Right atrium auricular region (tissue), 2 donors: ENCODE results near the gene RIMBP2. TPM values are rescaled to one million over a fixed set of nuclear protein-coding genes. Genes with fewer than 3 reads are reported as not detected.

ENCODE experiments used
- DNase-seq: peaks from one replicate; pipeline ENCODE4 v3.0.0-alpha.2; 2019; ENCODE audit warnings: low spot score
- H3K27ac ChIP-seq, 2 donors: fragments of 200-600 bp; sonication (generic); 1 replicate in 1 of 2; 2 replicates in 1 of 2; pipeline ENCODE4 v1.5.1; 2016 to 2019
- H3K27me3 ChIP-seq, 2 donors: fragments of 200-600 bp; sonication (generic); one replicate each; pipeline versions ENCODE4 v1.5.1 to v1.6.0; 2017 to 2019
- H3K36me3 ChIP-seq: fragments of 200-600 bp; sonication (generic); one replicate; pipeline ENCODE4 v1.5.1; 2016
- H3K4me1 ChIP-seq, 2 donors: fragments of 200-600 bp; sonication (generic); one replicate each; pipeline versions ENCODE4 v1.5.1 to v1.6.0; 2017 to 2019
- H3K4me3 ChIP-seq, 2 donors: fragments of 200-600 bp; sonication (generic); 1 replicate in 1 of 2; 2 replicates in 1 of 2; pipeline ENCODE4 v1.5.1; 2017 to 2019; ENCODE audit warnings: mild to moderate bottlenecking in 1 of 2, moderate library complexity in 1 of 2
- H3K9me3 ChIP-seq, 2 donors: fragments of 200-600 bp; sonication (generic); one replicate each; pipeline ENCODE4 v1.5.1; 2019
- CTCF ChIP-seq, 2 donors: fragments of 200-600 bp; sonication (generic); IDR thresholded peaks; one replicate each; pipeline ENCODE4 v1.5.1; 2019; ENCODE audit warnings: antibody characterized with exemption in 2 of 2
- total RNA-seq, 2 donors: library from RNA; depleted of rRNA; stranded (reverse); fragments of >200 nt; gene quantifications; one replicate each; pipeline ENCODE4 v1.1.0, GENCODE V29; 2016

Gene RIMBP2
- total RNA-seq, 2 donors from 2014 or later = 0.04 TPM; not detected in 1

GRCh38 chr12:130440411-130441080 lies 275.6 kb downstream of the RIMBP2 start:
- Histone ChIP-seq H3K27ac (no peak overlapping the region), H3K4me1 (no peaks in the 10 kb centered on the region), H3K4me3 (no peak overlapping the region), H3K27me3 (no peaks in the 10 kb centered on the region), H3K36me3 (no peaks in the 10 kb centered on the region), H3K9me3 (no peaks in the 10 kb centered on the region)
- DNase-seq = no peak
- TF ChIP-seq CTCF (IDR thresholded peaks at IDR 0.05) = no peak

- no peaks in the 10 kb centered on the region for H3K36me3 ChIP-seq
- H3K9me3 ChIP-seq = no peaks in the 10 kb centered on the region
- H3K4me1 ChIP-seq = no peaks in the 10 kb centered on the region
- TF ChIP-seq CTCF (IDR thresholded peaks at IDR 0.05) = no peak
- no peak overlapping the region for H3K27ac ChIP-seq
- DNase-seq = no peak
- no peak overlapping the region for H3K4me3 ChIP-seq
- no peaks in the 10 kb centered on the region for H3K27me3 ChIP-seq
Observed at GRCh38 chr12:130439250-130439649, 276.8 kb downstream of the RIMBP2 start.

DNA sequence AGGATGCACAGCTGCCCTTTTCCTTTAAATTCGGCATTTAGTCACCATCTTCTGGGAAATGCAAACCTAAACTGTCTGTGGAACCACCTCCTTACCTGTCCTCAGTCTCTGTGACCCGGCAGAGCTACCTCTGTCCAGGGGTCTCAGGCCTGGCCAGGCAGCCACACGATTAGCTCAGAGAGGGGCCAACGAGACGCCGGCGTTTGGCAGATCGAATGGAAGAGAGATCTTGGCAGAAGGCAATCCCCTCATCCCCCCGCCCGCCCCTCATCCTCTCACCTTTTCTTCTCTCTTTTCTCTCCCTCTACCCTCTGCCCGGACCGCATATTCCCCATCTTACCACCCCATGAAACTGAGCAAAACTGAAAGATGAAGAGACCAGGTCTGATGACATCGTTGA lies 277.4 kb downstream of the RIMBP2 start:
- Histone ChIP-seq H3K4me1 (no peaks in the 10 kb centered on the region), H3K9me3 (no peaks in the 10 kb centered on the region), H3K36me3 (no peaks in the 10 kb centered on the region), H3K27ac (no peak overlapping the region), H3K27me3 (no peaks in the 10 kb centered on the region), H3K4me3 (no peak overlapping the region)
- DNase-seq = no peak
- no peak for TF ChIP-seq CTCF (IDR thresholded peaks at IDR 0.05)

- Histone ChIP-seq H3K27me3 (no peaks in the 10 kb centered on the region), H3K27ac (no peak overlapping the region), H3K36me3 (no peaks in the 10 kb centered on the region), H3K9me3 (no peaks in the 10 kb centered on the region), H3K4me3 (no peak overlapping the region), H3K4me1 (no peaks in the 10 kb centered on the region)
- TF ChIP-seq CTCF (IDR thresholded peaks at IDR 0.05) = no peak
- no peak for DNase-seq
Observed at GRCh38 chr12:130438243-130438620, 277.9 kb downstream of the RIMBP2 start.

- no peak for TF ChIP-seq CTCF (IDR thresholded peaks at IDR 0.05)
- H3K36me3 ChIP-seq = no peaks in the 10 kb centered on the region
- DNase-seq = no peak
- no peaks in the 10 kb centered on the region for H3K27me3 ChIP-seq
- H3K27ac ChIP-seq = no peak overlapping the region
- no peaks in the 10 kb centered on the region for H3K9me3 ChIP-seq
- no peak overlapping the region for H3K4me3 ChIP-seq
- H3K4me1 ChIP-seq = no peaks in the 10 kb centered on the region
Observed at GRCh38 chr12:130437555-130438242, 278.4 kb downstream of the RIMBP2 start.
